H1 (cell line): ENCODE data around the gene ZNF860. TPM values are rescaled to one million over a fixed set of nuclear protein-coding genes. Genes with fewer than 3 reads are reported as not detected.

Experiments
- CTCF ChIA-PET: fragments of 300-600 bp; sonication (Branson Sonifier 250); formaldehyde crosslinking; loops from one replicate; lab custom pipeline; 2021; ENCODE audit not compliant: partially characterized antibody; lab: Charles Lee
- POLR2A ChIA-PET: fragments of 300-600 bp; sonication (Branson Sonifier 250); formaldehyde crosslinking; loops from one replicate; lab custom pipeline; 2021; ENCODE audit warnings: inconsistent platforms; ENCODE audit not compliant: partially characterized antibody; lab: Charles Lee
- DNase-seq, 2 experiments: peaks; one replicate each; pipeline versions ENCODE4 v3.0.0 to v3.0.0-alpha.2; 2010 to 2022; ENCODE audit warnings: low spot score in 2 of 2, low read depth in 1 of 2, mixed read lengths in 1 of 2
- FAIRE-seq: peaks from 2 replicates; lab custom pipeline; 2011; peaks lifted over from hg19 to GRCh38; lab: Jason Lieb, UNC
- H2AFZ ChIP-seq: 2 replicates; pipeline ENCODE4 v1.8.1; 2012; ENCODE audit warnings: low read length, inconsistent platforms
- H2AK5ac ChIP-seq: 2 replicates; pipeline ENCODE4 v1.6.1; 2013; ENCODE audit warnings: low read depth, low read length
- H2BK120ac ChIP-seq: replicated peaks from 2 replicates; pipeline ENCODE3; 2013; ENCODE audit warnings: low read depth, low read length, inconsistent platforms
- H2BK12ac ChIP-seq: 2 replicates; pipeline ENCODE4 v1.6.1; 2013; ENCODE audit warnings: low read depth, low read length
- H2BK15ac ChIP-seq: 2 replicates; pipeline ENCODE4 v1.6.1; 2013; ENCODE audit warnings: low read length
- H2BK20ac ChIP-seq: 2 replicates; pipeline ENCODE4 v1.6.1; 2013; ENCODE audit warnings: low read length
- H2BK5ac ChIP-seq: 2 replicates; pipeline ENCODE4 v1.6.1; 2013; ENCODE audit warnings: low read depth, low read length
- H3K14ac ChIP-seq: 2 replicates; pipeline ENCODE4 v1.6.1; 2013; ENCODE audit warnings: inconsistent platforms; ENCODE audit not compliant: insufficient read length
- H3K18ac ChIP-seq: 2 replicates; pipeline ENCODE4 v1.6.1; 2013; ENCODE audit warnings: low read length; ENCODE audit errors: extremely low read depth
- H3K23ac ChIP-seq: 2 replicates; pipeline ENCODE4 v1.6.1; 2013; ENCODE audit warnings: inconsistent platforms; ENCODE audit not compliant: insufficient read length
- H3K23me2 ChIP-seq: 2 replicates; pipeline ENCODE4 v1.6.1; 2013; ENCODE audit warnings: low read depth, low read length
- H3K27ac ChIP-seq: 2 replicates; pipeline ENCODE4 v1.6.1; 2011; ENCODE audit warnings: low read depth, low read length, inconsistent platforms
- H3K27me3 ChIP-seq, 4 experiments: replicated peaks in 1 of 4; 1 replicate in 1 of 4; 2 replicates in 3 of 4; pipeline versions ENCODE4 v1.6.1 to v1.8.1; 2011 to 2013; ENCODE audit warnings: low read length in 3 of 4, mild to moderate bottlenecking in 3 of 4, inconsistent platforms in 2 of 4, mixed read lengths in 2 of 4, moderate library complexity in 1 of 4; ENCODE audit not compliant: control insufficient read depth in 3 of 4, insufficient read depth in 3 of 4; ENCODE audit errors: extremely low read depth in 1 of 4
- H3K36me3 ChIP-seq, 4 experiments: 2 replicates each; pipeline versions ENCODE4 v1.6.1 to v1.8.1; 2011 to 2013; ENCODE audit warnings: mild to moderate bottlenecking in 4 of 4, low read length in 3 of 4, moderate library complexity in 2 of 4, control low read depth in 1 of 4, inconsistent platforms in 1 of 4; ENCODE audit not compliant: insufficient read depth in 4 of 4, control insufficient read depth in 2 of 4
- H3K4ac ChIP-seq: replicated peaks from 2 replicates; pipeline ENCODE3; 2013; ENCODE audit warnings: low read length, low read depth, mixed read lengths, inconsistent platforms; ENCODE audit not compliant: insufficient read length
- H3K4me1 ChIP-seq, 4 experiments: replicated peaks in 1 of 4; 1 replicate in 1 of 4; 2 replicates in 3 of 4; pipeline versions ENCODE4 v1.6.1 to v1.8.1; 2011 to 2013; ENCODE audit warnings: low read length in 3 of 4, inconsistent platforms in 2 of 4, mixed read lengths in 1 of 4; ENCODE audit not compliant: insufficient read depth in 4 of 4, control insufficient read depth in 3 of 4
- H3K4me2 ChIP-seq, 2 experiments: 2 replicates each; pipeline versions ENCODE4 v1.6.1 to v1.8.1; 2011 to 2013; ENCODE audit warnings: low read depth in 2 of 2, low read length in 2 of 2, control low read depth in 1 of 2, inconsistent platforms in 1 of 2, mild to moderate bottlenecking in 1 of 2; ENCODE audit not compliant: insufficient read depth in 1 of 2
- H3K4me3 ChIP-seq, 4 experiments: fragments of 200-600, 300-600 bp in 1 of 4; sonication (generic), shearing (Covaris generic), sonication (Bioruptor Twin) in 1 of 4; 2 replicates each; pipeline versions ENCODE4 v1.5.1 to v1.8.1; 2011 to 2016; ENCODE audit warnings: low read length in 4 of 4, low read depth in 3 of 4, control low read depth in 2 of 4, inconsistent platforms in 2 of 4, mild to moderate bottlenecking in 2 of 4, mixed read lengths in 1 of 4, moderate library complexity in 1 of 4; ENCODE audit not compliant: insufficient read depth in 2 of 4; ENCODE audit errors: extremely low read depth in 1 of 4
- H3K56ac ChIP-seq: replicated peaks from 2 replicates; pipeline ENCODE3; 2013; ENCODE audit warnings: low read depth, mild to moderate bottlenecking, mixed read lengths, low read length, inconsistent platforms; ENCODE audit not compliant: insufficient read length
- H3K79me1 ChIP-seq: 2 replicates; pipeline ENCODE4 v1.6.1; 2013; ENCODE audit warnings: low read depth, low read length, control low read depth
- H3K79me2 ChIP-seq, 2 experiments: 2 replicates each; pipeline versions ENCODE4 v1.6.1 to v1.8.1; 2012 to 2013; ENCODE audit warnings: low read length in 2 of 2, mild to moderate bottlenecking in 2 of 2, inconsistent platforms in 1 of 2; ENCODE audit not compliant: insufficient read depth in 2 of 2, control insufficient read depth in 1 of 2
- H3K9ac ChIP-seq, 4 experiments: replicated peaks in 1 of 4; 1 replicate in 1 of 4; 2 replicates in 3 of 4; pipeline versions ENCODE4 v1.6.1 to v1.8.1; 2011 to 2013; ENCODE audit warnings: low read depth in 3 of 4, low read length in 3 of 4, control low read depth in 2 of 4, mild to moderate bottlenecking in 2 of 4, moderate library complexity in 2 of 4, inconsistent platforms in 1 of 4; ENCODE audit errors: extremely low read depth in 1 of 4
- H3K9me3 ChIP-seq, 2 experiments: 2 replicates each; pipeline versions ENCODE4 v1.6.1 to v1.8.1; 2012 to 2013; ENCODE audit warnings: mild to moderate bottlenecking in 2 of 2, moderate library complexity in 2 of 2, control low read depth in 1 of 2, inconsistent platforms in 1 of 2, low read depth in 1 of 2, low read length in 1 of 2, mixed read lengths in 1 of 2; ENCODE audit not compliant: insufficient read depth in 2 of 2
- H4K20me1 ChIP-seq, 2 experiments: replicated peaks in 1 of 2; 2 replicates each; pipeline versions ENCODE3 to v1.8.1; 2011 to 2013; ENCODE audit warnings: inconsistent platforms in 2 of 2, low read length in 2 of 2, mild to moderate bottlenecking in 1 of 2; ENCODE audit not compliant: insufficient read depth in 2 of 2, control insufficient read depth in 1 of 2
- H4K5ac ChIP-seq: 2 replicates; pipeline ENCODE4 v1.6.1; 2013; ENCODE audit warnings: low read length, low read depth, mixed read lengths, inconsistent platforms; ENCODE audit not compliant: insufficient read length
- H4K8ac ChIP-seq: 2 replicates; pipeline ENCODE4 v1.8.0; 2013; ENCODE audit warnings: mild to moderate bottlenecking, moderate library complexity, low read length, inconsistent platforms; ENCODE audit not compliant: insufficient read depth; ENCODE audit errors: extremely low read depth
- H4K91ac ChIP-seq: replicated peaks from 2 replicates; pipeline ENCODE3; 2013; ENCODE audit warnings: low read length, mixed read lengths, inconsistent platforms; ENCODE audit not compliant: insufficient read length
- BCL11A ChIP-seq, 2 experiments: IDR thresholded peaks; one replicate each; pipeline ENCODE4 v1.6.1; 2011; ENCODE audit warnings: low read depth in 2 of 2, low read length in 2 of 2, mild to moderate bottlenecking in 2 of 2
- CBX8 ChIP-seq: fragments of 300-800, 300-1000 bp; sonication (generic); IDR thresholded peaks from 2 replicates; pipeline ENCODE4 v1.7.1; 2016; ENCODE audit warnings: low read depth, low read length, borderline replicate concordance
- CEBPB ChIP-seq: IDR thresholded peaks from 2 replicates; pipeline ENCODE4 v1.6.1; 2012; ENCODE audit warnings: low read depth, low read length
- CTCF ChIP-seq, 3 experiments: IDR thresholded peaks; 1 replicate in 2 of 3; 2 replicates in 1 of 3; pipeline versions ENCODE4 v1.5.1 to v1.6.1; 2011; ENCODE audit warnings: low read length in 3 of 3, mild to moderate bottlenecking in 3 of 3, inconsistent platforms in 2 of 3, low read depth in 1 of 3, moderate library complexity in 1 of 3; ENCODE audit not compliant: insufficient read depth in 1 of 3; ENCODE audit errors: control extremely low read depth in 1 of 3
- EP300 ChIP-seq, 2 experiments: IDR thresholded peaks; 1 replicate in 1 of 2; 2 replicates in 1 of 2; pipeline ENCODE4 v1.6.1; 2011 to 2012; ENCODE audit warnings: low read depth in 2 of 2, low read length in 2 of 2, mild to moderate bottlenecking in 2 of 2, borderline replicate concordance in 1 of 2, inconsistent platforms in 1 of 2, moderate library complexity in 1 of 2
- POLR2A ChIP-seq, 2 experiments: IDR thresholded peaks; 1 replicate in 1 of 2; 2 replicates in 1 of 2; pipeline ENCODE4 v1.6.1; 2011; ENCODE audit warnings: low read depth in 2 of 2, low read length in 2 of 2, mild to moderate bottlenecking in 2 of 2; ENCODE audit errors: control extremely low read depth in 1 of 2
- SIN3A ChIP-seq, 2 experiments: IDR thresholded peaks in 1 of 2; conservative IDR thresholded peaks in 1 of 2; 2 replicates each; pipeline ENCODE4 v1.6.1; 2011 to 2012; ENCODE audit warnings: low read length in 2 of 2, improper control_type of control experiment in 1 of 2, low read depth in 1 of 2, mild to moderate bottlenecking in 1 of 2
- TAF1 ChIP-seq: IDR thresholded peaks from 2 replicates; pipeline ENCODE4 v1.6.1; 2011; ENCODE audit warnings: mild to moderate bottlenecking, low read depth, low read length
- TCF12 ChIP-seq: IDR thresholded peaks from 2 replicates; pipeline ENCODE4 v1.6.1; 2011; ENCODE audit warnings: low read depth, mild to moderate bottlenecking, low read length
- WGBS, 2 experiments: shearing (Covaris generic) in 1 of 2; methylation state at CpG; one replicate each; pipeline versions ENCODE4 v1.1.6 to v1.1.7; 2013 to 2015; ENCODE audit warnings: low lambda C conversion rate in 2 of 2, mixed read lengths in 2 of 2, inconsistent platforms in 1 of 2, low coverage in 1 of 2, missing lambda C conversion rate in 1 of 2; ENCODE audit not compliant: insufficient replicate concordance in 2 of 2, insufficient coverage in 1 of 2, insufficient read length in 1 of 2; ENCODE audit errors: extremely low coverage in 1 of 2, missing lambda C conversion rate in 1 of 2; 5-methylcytosine and 5-hydroxymethylcytosine counted together
- polyA plus RNA-seq, 7 experiments: library from polyadenylated mRNA; depleted of rRNA in 3 of 7; stranded (reverse) in 5 of 7; unstranded in 2 of 7; fragments of >200 nt in 5 of 7; fragments of 200-250 nt in 2 of 7; gene quantifications; 1 replicate in 5 of 7; 2 replicates in 1 of 7; 4 replicates in 1 of 7; pipeline versions ENCODE4 v1.2.1 to v1.2.3, GENCODE V29; 2011 to 2013; ENCODE audit warnings: missing spikeins in 2 of 7, mixed read lengths in 2 of 7
- total RNA-seq: library from RNA; stranded (reverse); fragmentation: NEBNext Ultra II Directional; extraction: Animal tissue kit (Norgen Biotek cat#: 25700); gene quantifications from 2 replicates; pipeline ENCODE4 v1.2.1, GENCODE V29; 2021
- TF ChIP-seq, protein P1 (sequence below): IDR thresholded peaks from 2 replicates; pipeline ENCODE4 v1.6.1; 2012; ENCODE audit warnings: inconsistent platforms

Gene ZNF860
- total and polyA plus RNA-seq, 2 of the 8 experiments (the other 6 are each of a cell fraction or from before 2014, with no cell fraction given): 3.2 to 8.6 TPM

DNA sequence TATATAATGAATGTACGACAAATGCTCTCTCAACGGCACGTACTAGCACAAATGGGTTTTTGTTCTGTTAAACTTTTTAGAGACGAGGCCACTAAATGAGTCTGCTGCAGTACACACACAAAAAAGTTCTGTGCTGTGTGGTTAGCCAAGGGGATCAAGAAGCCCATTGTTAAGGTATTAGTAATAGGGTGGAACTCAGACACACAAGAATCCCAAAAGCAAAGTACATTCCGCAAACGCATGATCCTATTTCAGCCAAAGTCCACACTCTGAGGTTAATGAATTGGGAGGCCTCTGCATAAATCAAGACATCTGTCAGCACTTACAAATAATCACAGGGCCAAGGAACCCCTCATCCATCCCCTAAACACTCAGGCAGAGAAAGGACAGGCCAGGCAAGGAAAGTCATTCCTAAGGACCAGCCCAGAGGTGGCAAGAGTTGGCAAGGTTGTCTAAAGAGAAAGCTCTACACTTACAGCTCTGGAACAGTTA lies 12.6 kb upstream of the ZNF860 start:
- no peaks in the 10 kb centered on the region for H3K9me3 ChIP-seq
- peaks cover 14 to 88% of the 10 kb centered on the region in 2 experiments for H3K79me2 ChIP-seq
- no peak overlapping the region for H3K9ac ChIP-seq
- H2AK5ac ChIP-seq: no peak overlapping the region
- no peak overlapping the region for H3K14ac ChIP-seq
- no peak overlapping the region for H3K4ac ChIP-seq
- CTCF ChIA-PET: interaction anchor here (0.6 to 3.5 kb wide), 4 partner anchors 60 to 393 kb away, joined by 3 to 10 read pairs (median 4); no protein-coding TSS in a partner anchor
- H3K4me1 ChIP-seq: peaks cover 8 to 20% (median 14%) of the 10 kb centered on the region in 4 experiments
- no peak overlapping the region for H3K4me3 ChIP-seq
- no peaks in the 10 kb centered on the region for H4K20me1 ChIP-seq
- no peak overlapping the region for H3K27ac ChIP-seq
- H3K79me1 ChIP-seq: peaks cover 11% of the 10 kb centered on the region
- no peak overlapping the region for H3K56ac ChIP-seq
- H2BK15ac ChIP-seq: no peak overlapping the region
- no peaks in the 10 kb centered on the region for H3K36me3 ChIP-seq
- H3K23ac ChIP-seq: no peak overlapping the region
- H3K18ac ChIP-seq: no peak overlapping the region
- H2BK5ac ChIP-seq: peak overlapping the region; percentile 84
- DNase-seq (no peak), FAIRE-seq (no peak)
- no peaks in the 10 kb centered on the region for H3K23me2 ChIP-seq
- POLR2A ChIA-PET: interaction anchor here (4.6 kb wide), 1 partner anchor 9 kb away, joined by 30 read pairs; no protein-coding TSS in a partner anchor
- 0 out of 4 replicates have a peak overlapping the region, but pooled peaks of 1 of the 2 experiments have one; percentile 15 for H3K4me2 ChIP-seq
- H4K8ac ChIP-seq: no peak overlapping the region
- peak overlapping the region; percentile 20 for H4K91ac ChIP-seq
- peak overlapping the region; percentile 82; the same call in 1 of the 2 replicates for H2BK12ac ChIP-seq
- WGBS, 2 experiments: 79% methylated on average over 6 of the region's 6 CpGs; no CpG with 5 or more reads in 1 of the 2 experiments
- peak overlapping the region; percentile 43 for H2BK120ac ChIP-seq
- H2BK20ac ChIP-seq: peak overlapping the region; percentile 43; the same call in 1 of the 2 replicates
- no peak overlapping the region for H2AFZ ChIP-seq
- H3K27me3 ChIP-seq: no peaks in the 10 kb centered on the region
- H4K5ac ChIP-seq: no peak overlapping the region
- no peak for TF ChIP-seq EP300 (IDR thresholded peaks at IDR 0.05; ENCODE audit: borderline replicate concordance in 1 of 2, low read depth in 2 of 2, low read length in 2 of 2)
- no peak for TF ChIP-seq CBX8
- no peak for TF ChIP-seq TAF1
- TF ChIP-seq BCL11A (IDR thresholded peaks at IDR 0.05; ENCODE audit: low read depth in 2 of 2, low read length in 2 of 2): no peak
- TF ChIP-seq, protein P1, sequence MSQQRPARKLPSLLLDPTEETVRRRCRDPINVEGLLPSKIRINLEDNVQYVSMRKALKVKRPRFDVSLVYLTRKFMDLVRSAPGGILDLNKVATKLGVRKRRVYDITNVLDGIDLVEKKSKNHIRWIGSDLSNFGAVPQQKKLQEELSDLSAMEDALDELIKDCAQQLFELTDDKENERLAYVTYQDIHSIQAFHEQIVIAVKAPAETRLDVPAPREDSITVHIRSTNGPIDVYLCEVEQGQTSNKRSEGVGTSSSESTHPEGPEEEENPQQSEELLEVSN: no peak
- TF ChIP-seq CTCF (IDR thresholded peaks at IDR 0.05; ENCODE audit: control extremely low read depth in 1 of 3, insufficient read depth in 1 of 3, low read depth in 1 of 3, low read length in 3 of 3): no peak
- TF ChIP-seq SIN3A (conservative IDR thresholded peaks at IDR 0.05 in 1 of 2, IDR thresholded peaks at IDR 0.05 in 1 of 2; ENCODE audit: low read depth in 1 of 2, low read length in 2 of 2): no peak
- TF ChIP-seq CEBPB: no peak
- no peak for TF ChIP-seq POLR2A (IDR thresholded peaks at IDR 0.05; ENCODE audit: control extremely low read depth in 1 of 2, low read depth in 2 of 2, low read length in 2 of 2)
- TF ChIP-seq TCF12: no peak
